AG09309 (cell line): ENCODE results near the gene PPM1N.

Experiments
- DNase-seq: peaks from one replicate; pipeline ENCODE4 v3.0.0-alpha.2; 2010; ENCODE audit warnings: low read depth
- H3K4me3 ChIP-seq: 2 replicates; pipeline ENCODE4 v1.5.1; 2011; ENCODE audit warnings: mild to moderate bottlenecking, low read depth, low read length, moderate library complexity; ENCODE audit not compliant: control insufficient read depth
- TF ChIP-seq, protein P1 (sequence below): IDR thresholded peaks from 2 replicates; pipeline ENCODE4 v1.5.1; 2011; ENCODE audit warnings: mild to moderate bottlenecking, low read depth, low read length, inconsistent platforms; ENCODE audit not compliant: insufficient read depth, control insufficient read depth; ENCODE audit errors: missing control alignments

Gene PPM1N

DNA sequence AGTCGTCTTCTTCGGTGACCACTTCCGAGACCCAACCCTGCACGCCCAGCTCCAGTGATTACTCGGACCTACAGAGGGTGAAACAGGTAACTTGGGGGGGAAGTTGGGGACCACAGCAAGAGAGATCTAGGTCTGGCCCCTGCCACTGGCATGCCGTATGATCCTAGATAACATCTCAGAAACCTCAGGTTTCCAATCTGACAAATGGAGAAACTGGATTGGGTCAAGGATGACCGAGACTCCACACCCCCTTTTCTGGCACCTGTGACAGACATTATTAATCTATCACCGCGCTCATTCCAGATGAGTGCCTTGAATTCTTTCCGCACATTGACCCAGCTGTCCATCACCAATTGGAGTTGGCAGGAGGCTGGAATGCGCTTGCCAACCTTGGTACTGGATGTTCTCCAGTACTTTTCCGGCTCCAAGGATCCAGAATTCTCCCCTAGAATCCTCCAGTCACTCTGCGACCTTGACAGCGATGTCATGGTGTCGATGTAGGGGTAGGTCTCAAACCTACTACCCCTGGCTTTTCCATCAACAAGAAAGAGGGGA is 26.4 kb downstream of the PPM1N start:
- no peak for DNase-seq
- no peak overlapping the region for H3K4me3 ChIP-seq
- TF ChIP-seq, protein P1, sequence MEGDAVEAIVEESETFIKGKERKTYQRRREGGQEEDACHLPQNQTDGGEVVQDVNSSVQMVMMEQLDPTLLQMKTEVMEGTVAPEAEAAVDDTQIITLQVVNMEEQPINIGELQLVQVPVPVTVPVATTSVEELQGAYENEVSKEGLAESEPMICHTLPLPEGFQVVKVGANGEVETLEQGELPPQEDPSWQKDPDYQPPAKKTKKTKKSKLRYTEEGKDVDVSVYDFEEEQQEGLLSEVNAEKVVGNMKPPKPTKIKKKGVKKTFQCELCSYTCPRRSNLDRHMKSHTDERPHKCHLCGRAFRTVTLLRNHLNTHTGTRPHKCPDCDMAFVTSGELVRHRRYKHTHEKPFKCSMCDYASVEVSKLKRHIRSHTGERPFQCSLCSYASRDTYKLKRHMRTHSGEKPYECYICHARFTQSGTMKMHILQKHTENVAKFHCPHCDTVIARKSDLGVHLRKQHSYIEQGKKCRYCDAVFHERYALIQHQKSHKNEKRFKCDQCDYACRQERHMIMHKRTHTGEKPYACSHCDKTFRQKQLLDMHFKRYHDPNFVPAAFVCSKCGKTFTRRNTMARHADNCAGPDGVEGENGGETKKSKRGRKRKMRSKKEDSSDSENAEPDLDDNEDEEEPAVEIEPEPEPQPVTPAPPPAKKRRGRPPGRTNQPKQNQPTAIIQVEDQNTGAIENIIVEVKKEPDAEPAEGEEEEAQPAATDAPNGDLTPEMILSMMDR = no peak

DNA sequence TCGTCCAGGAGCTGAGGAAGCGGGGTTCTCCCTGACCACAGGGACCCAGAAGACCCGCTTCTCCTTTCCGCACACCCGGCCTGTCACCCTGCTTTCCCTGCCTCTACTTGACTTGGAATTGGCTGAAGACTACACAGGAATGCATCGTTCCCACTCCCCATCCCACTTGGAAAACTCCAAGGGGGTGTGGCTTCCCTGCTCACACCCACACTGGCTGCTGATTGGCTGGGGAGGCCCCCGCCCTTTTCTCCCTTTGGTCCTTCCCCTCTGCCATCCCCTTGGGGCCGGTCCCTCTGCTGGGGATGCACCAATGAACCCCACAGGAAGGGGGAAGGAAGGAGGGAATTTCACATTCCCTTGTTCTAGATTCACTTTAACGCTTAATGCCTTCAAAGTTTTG is 27.9 kb downstream of the PPM1N start:
- TF ChIP-seq, protein P1 = no peak
- H3K4me3 ChIP-seq = no peak overlapping the region
- no peak for DNase-seq

DNA sequence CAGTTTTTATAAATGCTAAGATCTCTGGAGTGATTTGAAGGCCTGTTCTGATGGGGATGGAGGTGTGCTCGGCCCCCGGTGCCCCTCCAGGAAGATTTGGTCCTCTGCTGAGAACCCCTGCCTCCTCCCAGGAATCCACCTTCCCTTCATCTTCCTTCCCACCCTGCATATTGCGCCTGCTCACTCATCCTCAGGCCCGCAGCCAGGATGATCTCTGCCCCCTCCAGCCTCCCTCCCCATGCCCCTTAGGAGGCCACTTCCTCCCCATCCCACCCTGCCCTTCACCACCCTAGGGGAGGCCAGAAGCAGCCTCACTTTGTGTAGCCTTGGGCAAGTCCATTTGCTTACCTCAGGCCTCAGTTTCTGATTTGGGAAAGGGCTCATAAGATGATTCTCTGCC is 28.7 kb downstream of the PPM1N start:
- TF ChIP-seq, protein P1 = no peak
- no peak overlapping the region for H3K4me3 ChIP-seq
- no peak for DNase-seq

DNA sequence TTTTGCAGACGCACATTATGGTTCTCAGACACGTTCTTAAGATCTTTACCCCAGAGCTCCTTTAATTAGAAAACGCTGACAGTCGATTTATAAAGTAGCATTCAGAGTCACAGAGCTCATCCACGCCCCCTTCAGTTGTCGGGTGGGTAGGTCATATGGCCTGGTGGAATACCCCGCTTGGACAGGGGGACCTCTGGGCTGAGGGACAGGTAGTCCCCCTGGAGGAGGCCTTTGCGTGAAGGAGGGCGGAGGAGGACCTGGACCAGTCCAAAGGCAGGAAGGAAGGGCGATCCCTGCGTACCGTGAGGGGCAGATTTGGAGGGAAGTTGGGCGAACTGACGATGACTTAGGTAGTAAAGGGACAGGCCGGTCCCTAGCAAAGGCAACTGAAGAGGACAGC is 29.5 kb downstream of the PPM1N start:
- no peak overlapping the region for H3K4me3 ChIP-seq
- TF ChIP-seq, protein P1 = no peak
- no peak for DNase-seq

DNA sequence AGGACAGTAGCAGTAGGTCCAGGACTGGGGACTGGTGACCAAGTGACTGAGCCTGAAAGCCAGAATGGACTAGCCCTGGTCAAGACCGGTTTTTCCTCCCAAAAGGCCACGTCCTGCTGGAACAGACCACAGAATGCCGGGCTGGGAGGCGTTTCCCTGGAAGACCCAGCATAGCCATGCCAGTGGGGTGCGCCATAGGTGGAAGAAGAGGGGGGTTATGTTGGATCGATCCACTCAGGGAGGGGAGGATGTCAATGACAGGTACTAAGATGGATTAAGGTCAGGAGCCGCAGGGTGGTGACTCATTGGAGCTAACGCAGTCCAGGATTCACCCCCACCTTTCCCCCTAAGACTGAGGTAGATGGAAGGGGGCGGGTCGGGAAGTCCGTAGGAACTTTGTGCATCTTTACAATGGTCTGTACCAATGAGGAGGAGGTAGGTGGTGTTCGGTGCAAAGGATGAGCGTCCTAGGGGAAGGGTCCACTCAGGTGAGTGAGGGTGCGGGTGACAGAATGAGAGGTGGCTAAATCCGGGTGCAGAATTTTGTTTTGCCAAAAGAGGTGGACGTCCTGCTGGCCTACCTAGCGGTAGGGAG is 30.0 kb downstream of the PPM1N start:
- no peak overlapping the region for H3K4me3 ChIP-seq
- DNase-seq = no peak
- TF ChIP-seq, protein P1 = no peak

DNA sequence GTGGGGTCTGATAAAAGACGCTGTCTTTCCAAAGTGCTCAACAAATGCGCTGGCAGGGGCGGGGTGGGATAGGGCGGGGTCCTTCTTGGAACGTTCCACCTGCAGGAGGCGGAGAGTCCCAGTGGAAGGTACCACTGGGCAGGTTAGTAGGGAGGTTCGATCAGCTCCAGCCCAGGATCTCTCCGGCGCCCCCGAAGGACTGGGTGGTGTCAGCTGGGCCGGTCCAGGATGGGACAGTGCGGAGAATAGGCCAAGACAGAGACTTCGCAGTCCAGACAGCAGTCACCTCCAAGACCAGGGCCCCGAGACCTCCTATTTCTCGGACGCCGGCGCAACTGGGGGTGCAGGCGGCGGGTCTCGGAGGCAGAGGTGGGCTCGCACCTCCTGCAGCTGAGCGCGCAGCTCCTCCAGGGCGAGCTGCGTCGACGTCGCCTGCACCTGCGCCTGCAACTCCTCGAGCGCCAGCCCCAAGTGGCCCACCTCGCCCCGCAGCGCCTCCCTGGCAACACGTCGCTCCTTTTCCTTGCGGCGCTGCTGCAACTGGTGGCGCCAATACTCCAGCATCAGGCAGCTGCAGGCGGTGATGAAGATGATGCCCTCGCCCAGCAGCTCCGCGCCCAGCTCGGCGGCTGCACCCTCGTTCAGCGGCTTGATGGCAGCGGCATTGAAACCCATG is 30.6 kb downstream of the PPM1N start:
- no peak for DNase-seq
- TF ChIP-seq, protein P1 = no peak
- H3K4me3 ChIP-seq = no peak overlapping the region
